Measurements from ENCODE around the gene NOX5. TPM values are rescaled to one million over a fixed set of nuclear protein-coding genes. Genes with fewer than 3 reads are reported as not detected.

NOX5 gene
- total and polyA plus RNA-seq, 2 donors (not counting 1 experiment from before 2014, with no cell fraction given): 0.01 to 0.05 TPM

GRCh38 chr15:69031013-69032001 lies 16.8 kb downstream of the NOX5 start:
- ChIA-PET CTCF (interaction anchor here (0.6 to 1.7 kb wide), 4 partner anchors 10 to 27 kb away, joined by 3 to 5 read pairs (median 3); no protein-coding TSS in a partner anchor), POLR2A (no interaction called here)
- WGBS (ENCODE audit: insufficient coverage): 12% methylated on average over 40 of the region's 42 CpGs
- peaks cover 48% of the 10 kb centered on the region for H3K27me3 Mint-ChIP-seq
- Histone ChIP-seq H3K36me3 (replicated peaks in 1 of 2; ENCODE audit: control extremely low read depth in 1 of 2, control insufficient read depth in 1 of 2, extremely low read depth in 1 of 2, insufficient read depth in 2 of 2, low read length in 1 of 2) (no peaks in the 10 kb centered on the region), H2AFZ (ENCODE audit: insufficient read depth, low read depth, low read length, poor library complexity, severe bottlenecking) (peak overlapping the region; percentile 65), H3K9ac (ENCODE audit: low read length) (no peak overlapping the region), H3K9me3 (ENCODE audit: control extremely low read depth in 1 of 3, control insufficient read depth in 2 of 3, insufficient read depth in 1 of 3, low read length in 2 of 3) (peaks cover 0 to 3% (median 0%) of the 10 kb centered on the region in 3 donors), H3K79me2 (ENCODE audit: control insufficient read depth, insufficient read depth, low read length) (no peaks in the 10 kb centered on the region), H3K4me3 (ENCODE audit: control extremely low read depth in 1 of 5, extremely low read depth in 1 of 5, insufficient read depth in 1 of 5, low read depth in 2 of 5, low read length in 4 of 5) (peak overlapping the region in 4 of 5 experiments; percentile 8 to 37 (median 23)), H3K4me2 (replicated peaks; ENCODE audit: low read depth, low read length, poor library complexity, severe bottlenecking) (peak overlapping the region; percentile 67), H3K4me1 (ENCODE audit: control insufficient read depth in 2 of 2, insufficient read depth in 2 of 2, low read length in 2 of 2) (peaks cover 4 to 7% of the 10 kb centered on the region in 2 donors), H3K27me3 (replicated peaks in 1 of 4; ENCODE audit: control extremely low read depth in 1 of 4, control insufficient read depth in 3 of 4, insufficient read depth in 4 of 4, low read length in 3 of 4) (peaks cover 0 to 11% (median 0%) of the 10 kb centered on the region in 4 experiments), H3K27ac (ENCODE audit: low read length in 2 of 2) (no peak overlapping the region), H4K20me1 (ENCODE audit: control insufficient read depth, insufficient read depth, low read length, poor library complexity, severe bottlenecking) (no peaks in the 10 kb centered on the region)
- DNase-seq (peak; percentile 27), ATAC-seq (ENCODE audit: low read depth) (no peak)
- no peaks in the 10 kb centered on the region for H3K9me3 Mint-ChIP-seq (ENCODE audit: insufficient read depth)
- intact Hi-C loops (cut with micrococcal nuclease): no loop called here
- no peak overlapping the region for H3K27ac Mint-ChIP-seq
- peaks cover 8% of the 10 kb centered on the region for H3K4me1 Mint-ChIP-seq
- H3K4me3 Mint-ChIP-seq: peak overlapping the region; percentile 71
- TF ChIP-seq EZH2 (IDR thresholded peaks at IDR 0.05; ENCODE audit: borderline replicate concordance, insufficient read depth, low read depth, low read length, poor library complexity, severe bottlenecking): no peak
- peak; percentile 23 for TF ChIP-seq CTCF (IDR thresholded peaks at IDR 0.05)
